ENCODE results near the gene BTBD9.

DNA sequence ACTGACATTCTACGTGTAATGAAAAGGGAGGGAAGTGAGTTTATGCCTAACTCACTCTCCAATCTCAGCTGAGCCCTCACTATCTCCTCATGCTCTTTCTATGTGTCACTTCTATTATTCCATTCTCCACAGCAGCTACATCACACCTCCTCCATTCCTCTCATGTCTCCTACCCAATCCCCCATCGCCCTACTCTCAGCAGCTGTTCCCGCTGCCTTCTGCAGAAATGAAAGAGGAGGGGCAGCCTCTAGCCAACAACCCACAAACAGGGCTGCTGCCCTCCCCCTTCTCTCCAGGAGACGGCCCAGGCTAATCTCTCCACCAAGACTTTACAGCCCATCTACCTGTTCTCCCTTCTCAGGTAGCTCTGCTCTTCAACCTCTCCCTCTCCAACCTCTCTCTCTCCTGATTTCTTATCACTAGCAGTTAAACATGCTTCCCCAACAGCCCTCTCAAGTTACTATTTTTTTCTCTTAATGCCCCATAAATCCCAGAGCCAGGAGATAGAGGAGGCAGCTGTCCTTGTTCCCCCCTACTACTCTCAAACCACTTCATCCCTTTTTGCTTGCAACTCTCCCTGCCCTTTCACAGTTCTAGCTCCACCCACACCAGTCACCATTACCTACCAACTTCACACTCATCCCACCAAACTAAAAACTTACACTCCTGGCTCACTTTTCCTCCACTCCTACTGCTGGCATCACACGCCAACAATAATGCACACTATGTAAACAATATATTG, 136.5 kb downstream of the BTBD9 start:
- TF ChIP-seq, protein P1, sequence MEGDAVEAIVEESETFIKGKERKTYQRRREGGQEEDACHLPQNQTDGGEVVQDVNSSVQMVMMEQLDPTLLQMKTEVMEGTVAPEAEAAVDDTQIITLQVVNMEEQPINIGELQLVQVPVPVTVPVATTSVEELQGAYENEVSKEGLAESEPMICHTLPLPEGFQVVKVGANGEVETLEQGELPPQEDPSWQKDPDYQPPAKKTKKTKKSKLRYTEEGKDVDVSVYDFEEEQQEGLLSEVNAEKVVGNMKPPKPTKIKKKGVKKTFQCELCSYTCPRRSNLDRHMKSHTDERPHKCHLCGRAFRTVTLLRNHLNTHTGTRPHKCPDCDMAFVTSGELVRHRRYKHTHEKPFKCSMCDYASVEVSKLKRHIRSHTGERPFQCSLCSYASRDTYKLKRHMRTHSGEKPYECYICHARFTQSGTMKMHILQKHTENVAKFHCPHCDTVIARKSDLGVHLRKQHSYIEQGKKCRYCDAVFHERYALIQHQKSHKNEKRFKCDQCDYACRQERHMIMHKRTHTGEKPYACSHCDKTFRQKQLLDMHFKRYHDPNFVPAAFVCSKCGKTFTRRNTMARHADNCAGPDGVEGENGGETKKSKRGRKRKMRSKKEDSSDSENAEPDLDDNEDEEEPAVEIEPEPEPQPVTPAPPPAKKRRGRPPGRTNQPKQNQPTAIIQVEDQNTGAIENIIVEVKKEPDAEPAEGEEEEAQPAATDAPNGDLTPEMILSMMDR (IDR thresholded peaks at IDR 0.05), result no peak
- TF ChIP-seq EP300 (IDR thresholded peaks at IDR 0.05), result no peak
